Measurements from ENCODE around the gene DDR1. TPM values are rescaled to one million over a fixed set of nuclear protein-coding genes. Genes with fewer than 3 reads are reported as not detected.

The DDR1 gene
- polyA plus RNA-seq, 1 donor from 2014 or later: 196 TPM

GRCh38 chr6:30845183-30845582, 39.1 kb upstream of the DDR1 start:
- Histone ChIP-seq H3K9me3 (ENCODE audit: low read length) (no peaks in the 10 kb centered on the region), H3K27ac (ENCODE audit: low read length) (no peak overlapping the region), H3K79me2 (replicated peaks; ENCODE audit: insufficient read depth, low read length) (no peaks in the 10 kb centered on the region), H3K9me2 (ENCODE audit: insufficient read depth, low read length) (no peaks in the 10 kb centered on the region), H3K4me2 (ENCODE audit: low read length) (no peak overlapping the region), H3F3A (ENCODE audit: insufficient read depth, low read length, poor library complexity, severe bottlenecking) (no peaks in the 10 kb centered on the region), H2AFZ (ENCODE audit: low read depth, low read length) (no peak overlapping the region), H3K4me3 (ENCODE audit: low read length) (no peak overlapping the region), H3K36me3 (ENCODE audit: insufficient read depth, low read length) (no peaks in the 10 kb centered on the region), H3K9ac (ENCODE audit: low read length) (no peak overlapping the region), H3K27me3 (ENCODE audit: insufficient read depth, low read depth, low read length) (no peaks in the 10 kb centered on the region), H4K20me1 (ENCODE audit: insufficient read depth) (no peaks in the 10 kb centered on the region)
- TF ChIP-seq EZH2 (IDR thresholded peaks at IDR 0.05; ENCODE audit: borderline replicate concordance, insufficient read depth, low read length, poor library complexity, severe bottlenecking): no peak
- no peak for TF ChIP-seq REST (IDR thresholded peaks at IDR 0.05; ENCODE audit: borderline replicate concordance)
- TF ChIP-seq RAD21 (conservative IDR thresholded peaks at IDR 0.05): no peak
- TF ChIP-seq CTCF (IDR thresholded peaks at IDR 0.05; ENCODE audit: poor library complexity, severe bottlenecking): no peak
- no peak for TF ChIP-seq SMC3 (conservative IDR thresholded peaks at IDR 0.05; ENCODE audit: poor library complexity)

GRCh38 chr6:30847421-30847970, 36.8 kb upstream of the DDR1 start:
- H3K79me2 ChIP-seq (replicated peaks; ENCODE audit: insufficient read depth, low read length): no peaks in the 10 kb centered on the region
- H3K4me2 ChIP-seq (ENCODE audit: low read length): no peak overlapping the region
- no peak overlapping the region for H3K9ac ChIP-seq (ENCODE audit: low read length)
- no peaks in the 10 kb centered on the region for H4K20me1 ChIP-seq (ENCODE audit: insufficient read depth)
- no peak overlapping the region for H3K4me3 ChIP-seq (ENCODE audit: low read length)
- TF ChIP-seq EP300 (conservative IDR thresholded peaks at IDR 0.05; ENCODE audit: poor library complexity, severe bottlenecking) (no peak), EZH2 (IDR thresholded peaks at IDR 0.05; ENCODE audit: borderline replicate concordance, insufficient read depth, low read length, poor library complexity, severe bottlenecking) (no peak), REST (IDR thresholded peaks at IDR 0.05; ENCODE audit: borderline replicate concordance) (no peak), CTCF (IDR thresholded peaks at IDR 0.05; ENCODE audit: poor library complexity, severe bottlenecking) (no peak), SMC3 (conservative IDR thresholded peaks at IDR 0.05; ENCODE audit: poor library complexity) (no peak), TAF1 (IDR thresholded peaks at IDR 0.05; ENCODE audit: low read depth) (no peak), MXI1 (conservative IDR thresholded peaks at IDR 0.05; ENCODE audit: poor library complexity, severe bottlenecking) (no peak), POLR2AphosphoS5 (IDR thresholded peaks at IDR 0.05) (no peak), RAD21 (conservative IDR thresholded peaks at IDR 0.05) (no peak)
- no peaks in the 10 kb centered on the region for H3K27me3 ChIP-seq (ENCODE audit: insufficient read depth, low read depth, low read length)
- H3F3A ChIP-seq (ENCODE audit: insufficient read depth, low read length, poor library complexity, severe bottlenecking): no peaks in the 10 kb centered on the region
- H3K9me2 ChIP-seq (ENCODE audit: insufficient read depth, low read length): no peaks in the 10 kb centered on the region
- H3K36me3 ChIP-seq (ENCODE audit: insufficient read depth, low read length): no peaks in the 10 kb centered on the region
- no peaks in the 10 kb centered on the region for H3K9me3 ChIP-seq (ENCODE audit: low read length)
- H2AFZ ChIP-seq (ENCODE audit: low read depth, low read length): no peak overlapping the region
- H3K27ac ChIP-seq (ENCODE audit: low read length): no peak overlapping the region
